Right lobe of liver (tissue), 4 donors: ENCODE results near the gene FGD4.

Experiments used
- POLR2A ChIP-seq: fragments of 450-650 bp; IDR thresholded peaks from one replicate; pipeline ENCODE4 v1.6.1; 2017; ENCODE audit warnings: antibody characterized with exemption, mild to moderate bottlenecking
- TF ChIP-seq, protein P1 (sequence below), 4 donors: fragments of 200-600 bp in 3 of 4; fragments of 450-650 bp in 1 of 4; IDR thresholded peaks; one replicate each; pipeline versions ENCODE4 v1.5.1 to v1.8.0; 2016 to 2022; ENCODE audit warnings: antibody characterized with exemption in 4 of 4, mild to moderate bottlenecking in 2 of 4
- donor health status: DM: no; HTN: no; CAD: no.
- donor health status: DM: no; HTN: no; CAD: no.
- donor health status: DM: no; HTN: yes; CAD: no.

GRCh38 chr12:32605326-32606095 lies 206.2 kb downstream of the FGD4 start:
- TF ChIP-seq, protein P1, sequence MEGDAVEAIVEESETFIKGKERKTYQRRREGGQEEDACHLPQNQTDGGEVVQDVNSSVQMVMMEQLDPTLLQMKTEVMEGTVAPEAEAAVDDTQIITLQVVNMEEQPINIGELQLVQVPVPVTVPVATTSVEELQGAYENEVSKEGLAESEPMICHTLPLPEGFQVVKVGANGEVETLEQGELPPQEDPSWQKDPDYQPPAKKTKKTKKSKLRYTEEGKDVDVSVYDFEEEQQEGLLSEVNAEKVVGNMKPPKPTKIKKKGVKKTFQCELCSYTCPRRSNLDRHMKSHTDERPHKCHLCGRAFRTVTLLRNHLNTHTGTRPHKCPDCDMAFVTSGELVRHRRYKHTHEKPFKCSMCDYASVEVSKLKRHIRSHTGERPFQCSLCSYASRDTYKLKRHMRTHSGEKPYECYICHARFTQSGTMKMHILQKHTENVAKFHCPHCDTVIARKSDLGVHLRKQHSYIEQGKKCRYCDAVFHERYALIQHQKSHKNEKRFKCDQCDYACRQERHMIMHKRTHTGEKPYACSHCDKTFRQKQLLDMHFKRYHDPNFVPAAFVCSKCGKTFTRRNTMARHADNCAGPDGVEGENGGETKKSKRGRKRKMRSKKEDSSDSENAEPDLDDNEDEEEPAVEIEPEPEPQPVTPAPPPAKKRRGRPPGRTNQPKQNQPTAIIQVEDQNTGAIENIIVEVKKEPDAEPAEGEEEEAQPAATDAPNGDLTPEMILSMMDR (IDR thresholded peaks at IDR 0.05): no peak
- TF ChIP-seq POLR2A: no peak
